GM21576 (cell line): ENCODE data around the gene VENTX.

ENCODE experiments used
- ATAC-seq: cut with Tn5 transposase; IDR thresholded peaks from one replicate; pipeline ENCODE4 v1.9.1; 2021; ENCODE audit warnings: mild to moderate bottlenecking, moderate library complexity; ENCODE audit not compliant: unreplicated experiment

VENTX gene

DNA sequence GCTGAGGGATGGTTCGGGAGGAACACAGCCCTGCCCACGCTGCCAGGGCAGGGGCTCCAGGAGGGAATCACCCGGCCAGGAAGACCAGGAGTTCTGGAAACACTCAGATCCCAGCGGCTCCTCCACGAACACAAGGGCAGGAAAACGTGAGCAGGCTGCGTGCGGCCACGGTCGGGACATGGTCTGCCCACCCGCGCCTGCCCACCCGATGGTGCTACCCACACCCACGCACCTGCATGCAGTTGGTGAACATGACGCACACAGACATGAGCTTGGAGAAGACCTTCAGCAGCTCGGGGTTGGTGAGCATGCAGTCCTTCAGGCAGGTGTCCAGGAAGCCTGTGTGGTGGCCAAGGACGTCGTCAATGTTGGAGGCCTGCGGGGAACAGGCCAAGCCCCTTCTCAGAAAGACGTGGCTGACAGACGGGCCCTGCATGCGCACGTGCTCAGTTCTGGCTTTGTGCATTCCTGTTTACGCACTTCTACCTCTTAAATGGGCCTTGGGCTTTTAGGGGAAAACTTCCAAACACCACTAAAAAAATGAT lies 45.3 kb downstream of the VENTX start:
- ATAC-seq = no peak

DNA sequence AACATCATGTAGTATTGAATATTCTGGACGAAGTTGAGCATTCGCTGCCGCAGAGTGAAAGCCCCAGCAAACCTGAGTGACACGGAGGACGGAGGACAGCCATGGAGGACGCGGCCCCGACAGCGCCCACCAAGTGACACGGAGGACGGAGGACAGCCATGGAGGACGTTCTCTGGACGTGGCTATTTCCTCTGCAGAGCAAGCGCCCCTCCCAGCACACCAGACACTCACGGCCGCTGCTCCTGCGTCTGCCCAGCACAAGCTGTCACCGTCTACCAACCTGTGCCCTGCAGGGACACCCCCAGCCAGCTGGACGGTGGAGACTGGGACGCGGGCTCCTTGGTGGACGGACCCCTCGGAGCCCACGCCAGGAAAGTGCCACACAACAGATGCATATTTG lies 46.3 kb downstream of the VENTX start:
- ATAC-seq = no peak

DNA sequence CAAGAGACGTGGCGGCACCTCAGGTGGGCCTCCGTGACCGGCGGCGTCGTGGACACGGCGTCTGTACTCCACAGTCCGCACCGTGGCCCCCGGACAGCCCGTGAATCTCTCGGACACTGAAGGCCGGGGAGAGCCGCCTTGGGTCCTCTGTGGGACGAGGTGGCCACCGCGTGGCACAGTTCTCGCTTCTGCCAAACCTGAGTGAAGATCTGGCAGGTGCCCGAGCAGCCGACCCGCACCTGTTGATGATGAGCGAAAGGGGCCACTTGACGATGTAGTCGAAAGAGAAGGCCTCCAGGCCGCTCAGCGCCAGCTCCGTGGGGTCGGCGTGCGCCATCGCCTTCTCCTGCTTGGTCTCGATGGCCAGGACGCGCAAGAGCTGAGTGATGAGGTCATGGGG lies 47.6 kb downstream of the VENTX start:
- no peak for ATAC-seq

DNA sequence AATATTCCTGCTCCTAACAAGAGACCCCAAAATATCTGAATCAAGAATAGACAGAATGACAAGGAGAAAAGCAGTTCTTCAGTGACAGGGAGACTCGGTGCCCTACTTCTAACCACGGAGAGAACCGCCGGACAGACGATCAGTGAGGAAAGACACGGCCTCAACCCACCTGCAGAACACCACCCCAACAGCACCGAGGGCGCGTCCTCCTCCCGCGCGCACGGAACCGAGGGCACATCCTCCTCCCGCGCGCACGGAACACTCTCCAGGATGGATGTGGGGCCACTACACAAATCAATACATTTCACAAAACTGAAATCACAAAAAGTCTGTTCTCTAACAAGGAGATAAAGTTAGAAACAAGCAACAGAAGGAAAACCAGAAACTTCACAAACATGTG lies 48.7 kb downstream of the VENTX start:
- ATAC-seq = no peak

DNA sequence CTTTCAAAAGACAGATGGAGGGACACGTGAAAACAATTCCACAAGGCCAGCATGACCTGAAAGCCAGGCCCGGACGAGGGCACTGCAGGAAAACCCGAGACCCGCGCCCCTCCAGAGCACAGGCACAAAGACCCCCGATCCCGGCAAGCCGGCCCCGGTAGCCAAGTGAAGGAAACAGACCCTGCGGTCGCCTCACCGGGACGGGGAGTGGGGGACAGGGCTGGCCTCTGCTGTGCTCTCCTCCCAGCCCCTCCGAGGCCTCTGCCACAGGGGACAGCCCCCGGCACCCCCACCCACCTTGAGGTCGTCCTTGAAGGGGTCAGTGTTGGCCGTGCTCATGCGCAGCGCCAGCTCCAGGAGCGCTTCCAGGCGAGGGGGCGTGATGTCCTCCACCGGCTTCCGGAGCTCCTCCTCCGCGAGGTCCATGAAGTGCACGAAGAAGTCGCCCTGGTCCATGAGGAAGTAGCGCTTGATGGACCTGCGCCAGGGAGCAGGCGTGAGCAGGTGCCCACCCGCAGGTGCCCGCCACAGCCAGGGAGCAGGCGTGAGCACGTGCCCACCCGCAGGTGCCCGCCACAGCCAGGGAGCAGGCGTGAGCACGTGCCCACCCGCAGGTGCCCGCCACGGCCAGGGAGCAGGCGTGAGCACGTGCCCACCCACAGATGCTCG lies 50.3 kb downstream of the VENTX start:
- ATAC-seq = no peak

DNA sequence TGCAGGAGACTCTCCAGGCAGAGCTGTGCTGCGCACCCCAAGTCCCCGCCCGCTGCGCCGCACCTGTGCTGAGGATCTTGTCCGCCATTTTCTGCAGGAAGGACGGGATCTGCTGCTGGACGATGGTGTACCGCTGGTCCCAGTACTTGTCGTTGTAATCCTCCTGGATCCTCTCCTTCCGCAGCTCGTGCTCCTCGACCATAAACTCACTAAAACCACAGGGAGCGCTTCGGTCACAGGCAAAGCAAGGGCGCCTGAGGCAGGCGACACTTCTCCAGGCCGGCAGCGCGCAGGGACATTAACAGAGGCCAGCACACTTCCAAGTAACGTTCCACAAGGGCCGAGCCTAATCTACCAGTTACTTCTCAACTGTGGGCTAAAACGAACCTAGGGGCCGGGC lies 52.1 kb downstream of the VENTX start:
- no peak for ATAC-seq
